NCI-H2171 (cell line): ENCODE measurements around the gene KRTAP12-1.

ENCODE experiments used
- DNase-seq: peaks from one replicate; lab custom pipeline; 2025; lab: John Stamatoyannopoulos, UW

The KRTAP12-1 gene

GRCh38 chr21:44711327-44712202 is 29.6 kb upstream of the KRTAP12-1 start, which contains the start of gene TSPEAR:
Gene TSPEAR (minus strand): TSS chr21:44711572. CDS start chr21:44711514, 58 bp downstream.
- DNase-seq: peak; percentile 22

- DNase-seq: peak; percentile 77
Measured at GRCh38 chr21:44710756-44711326, 28.9 kb upstream of the KRTAP12-1 start.

GRCh38 chr21:44710294-44710665 is 28.3 kb upstream of the KRTAP12-1 start:
- DNase-seq: no peak

GRCh38 chr21:44709426-44710293 is 27.7 kb upstream of the KRTAP12-1 start:
- peak; percentile 48 for DNase-seq

- no peak for DNase-seq
Measured at GRCh38 chr21:44708866-44709425, 27.0 kb upstream of the KRTAP12-1 start.

- DNase-seq: no peak
Measured at GRCh38 chr21:44708213-44708865, 26.4 kb upstream of the KRTAP12-1 start.

GRCh38 chr21:44706706-44707581 is 25.0 kb upstream of the KRTAP12-1 start:
- no peak for DNase-seq

- no peak for DNase-seq
Measured at GRCh38 chr21:44706026-44706705, 24.2 kb upstream of the KRTAP12-1 start.

- no peak for DNase-seq
Measured at GRCh38 chr21:44704636-44705001, 22.7 kb upstream of the KRTAP12-1 start.

- no peak for DNase-seq
Measured at GRCh38 chr21:44703731-44704635, 22.0 kb upstream of the KRTAP12-1 start.

GRCh38 chr21:44702973-44703730 is 21.2 kb upstream of the KRTAP12-1 start:
- no peak for DNase-seq

GRCh38 chr21:44702111-44702972 is 20.4 kb upstream of the KRTAP12-1 start:
- DNase-seq: peak; percentile 18

- peak; percentile 83 for DNase-seq
Measured at GRCh38 chr21:44701541-44701940, 19.6 kb upstream of the KRTAP12-1 start.

- no peak for DNase-seq
Measured at GRCh38 chr21:44701023-44701400, 19.0 kb upstream of the KRTAP12-1 start.

- DNase-seq: no peak
Measured at GRCh38 chr21:44700101-44701022, 18.4 kb upstream of the KRTAP12-1 start.

- no peak for DNase-seq
Measured at GRCh38 chr21:44699502-44700001, 17.6 kb upstream of the KRTAP12-1 start.
